Uterine smooth muscle cell (primary cell): Measurements from ENCODE around the gene NPPC. TPM values are rescaled to one million over a fixed set of nuclear protein-coding genes. Genes with fewer than 3 reads are reported as not detected.

Experiments used
- total RNA-seq: library from RNA; depleted of rRNA; stranded (reverse); fragments of >200 nt; gene quantifications from 2 replicates; pipeline ENCODE4 v1.2.3, GENCODE V29; 2014

The NPPC gene, protein sequence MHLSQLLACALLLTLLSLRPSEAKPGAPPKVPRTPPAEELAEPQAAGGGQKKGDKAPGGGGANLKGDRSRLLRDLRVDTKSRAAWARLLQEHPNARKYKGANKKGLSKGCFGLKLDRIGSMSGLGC
- total RNA-seq, result 1.3 TPM in 1 of 2 replicates, not detected in the other

DNA sequence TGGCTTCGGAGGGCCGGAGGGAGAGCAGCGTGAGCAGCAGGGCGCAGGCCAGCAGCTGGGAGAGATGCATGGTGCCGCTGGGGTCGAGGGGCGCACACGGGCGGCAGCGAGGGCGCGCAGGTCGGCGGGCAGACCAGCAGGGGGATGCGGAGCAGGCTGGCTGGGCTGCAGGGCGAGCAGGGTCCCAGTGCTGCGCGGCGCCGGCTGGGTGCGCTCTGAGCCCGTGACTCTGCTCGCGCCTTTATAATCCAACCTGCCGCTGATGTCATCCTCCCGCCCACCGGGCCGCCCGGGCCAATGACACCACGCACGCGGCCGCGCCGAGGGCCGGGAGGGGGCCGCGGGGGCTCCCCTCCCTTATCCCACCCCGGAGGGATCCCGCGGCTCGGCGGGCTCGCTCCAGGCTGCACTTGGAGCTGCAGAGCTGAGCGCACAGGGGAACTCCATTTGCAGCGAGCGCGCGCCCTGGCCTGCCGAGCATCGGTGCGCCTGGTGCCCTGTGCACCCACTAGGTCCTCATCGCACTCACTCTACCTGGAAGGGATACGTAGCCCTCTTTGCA, at the start of gene NPPC:
NPPC (minus strand) TSS at position 217 of the 562 bp plus-strand sequence; CDS start at position 70, 147 bp downstream.

DNA sequence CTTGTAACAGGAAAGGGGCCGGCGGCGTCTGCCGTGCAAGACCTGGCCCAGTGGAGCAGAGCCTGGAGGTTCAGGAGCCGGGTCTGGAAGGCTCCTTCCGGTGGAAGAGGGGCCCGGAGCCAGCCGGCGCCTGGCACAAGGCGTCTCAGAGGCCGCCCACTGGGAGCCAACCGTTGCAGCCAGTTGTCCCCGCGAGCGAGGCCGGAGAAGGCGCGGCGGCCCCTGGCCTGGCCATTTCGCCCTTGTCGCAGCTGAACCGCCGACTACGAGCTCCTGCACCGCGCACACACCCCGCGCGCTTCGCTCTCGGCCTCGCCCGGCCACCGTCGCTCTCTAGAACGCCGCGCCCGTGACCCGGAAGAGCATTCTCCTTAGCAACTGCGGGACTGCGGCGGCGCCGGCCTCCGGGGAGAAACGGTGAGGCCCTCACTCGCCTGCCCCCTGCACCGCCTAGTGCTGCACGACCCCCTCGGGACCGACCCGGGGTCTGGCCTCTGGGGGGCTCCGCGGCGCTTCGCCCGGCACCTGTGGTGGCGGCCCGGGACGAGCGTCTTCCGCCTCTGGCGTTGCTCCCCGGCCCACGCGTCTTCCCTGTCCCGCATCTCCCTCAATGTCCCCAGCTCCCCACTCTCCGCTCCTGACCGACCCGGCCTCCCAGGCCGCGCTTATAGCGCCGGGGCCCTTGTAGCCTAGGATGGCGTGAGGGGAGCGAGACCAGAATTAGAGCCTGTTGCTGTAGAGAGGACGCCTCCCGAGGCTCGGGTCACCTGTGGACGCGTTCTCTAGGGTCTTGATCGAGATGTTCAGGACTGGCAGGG, 35.4 kb upstream of the NPPC start, which contains the start of gene DIS3L2:
DIS3L2 (plus strand) TSS at position 365 of the 818 bp plus-strand sequence. CDS start 53,215 bp downstream, outside the sequence.

Other genes starting within 250 kb of the NPPC start
- gene PTMA, start 217.9 kb downstream of the NPPC start, total RNA-seq, result 496 and 784 TPM in 2 replicates
- gene PDE6D, start 145.1 kb downstream of the NPPC start, total RNA-seq, result 14.4 and 19.5 TPM in 2 replicates
- 14.7 and 15.6 TPM in 2 replicates for gene COPS7B, start 140.0 kb downstream of the NPPC start, total RNA-seq
- gene DIS3L2, start 35.3 kb upstream of the NPPC start, total RNA-seq, result 21.9 and 25.8 TPM in 2 replicates